NCI-H1417 treated with DMSO at 0.1 percent for 48 hours (cell line): ENCODE measurements around the gene RPL39L.
"Not testable (repeated sequence)": the region's sequence is repeated elsewhere in the genome, so short reads cannot be mapped to it uniquely, and the experiment has no call there.

Experiments
- DNase-seq: peaks from one replicate; lab custom pipeline; 2025; lab: John Stamatoyannopoulos, UW

RPL39L gene

GRCh38 chr3:187139126-187139894 lies at the start of gene RPL39L:
Gene RPL39L (minus strand): TSS chr3:187139496. CDS start chr3:187121300, 18,196 bp downstream.
- peak; percentile 77 for DNase-seq

- no peak for DNase-seq
These were observed 49.6 kb upstream of the RPL39L start for GRCh38 chr3:187188931-187189330.

GRCh38 chr3:187186801-187187421 lies 47.6 kb upstream of the RPL39L start:
- no peak for DNase-seq

GRCh38 chr3:187186375-187186774 lies 47.1 kb upstream of the RPL39L start:
- no peak for DNase-seq

GRCh38 chr3:187185759-187186158 lies 46.5 kb upstream of the RPL39L start:
- no peak for DNase-seq

- no peak for DNase-seq
These were observed 44.6 kb upstream of the RPL39L start for GRCh38 chr3:187183903-187184302.

GRCh38 chr3:187183210-187183862 lies 44.0 kb upstream of the RPL39L start:
- DNase-seq = no peak

- DNase-seq = no peak
These were observed 42.3 kb upstream of the RPL39L start for GRCh38 chr3:187181454-187182170.

GRCh38 chr3:187172929-187173328 lies 33.6 kb upstream of the RPL39L start:
- no peak for DNase-seq

- not testable (repeated sequence) for DNase-seq
These were observed 31.6 kb upstream of the RPL39L start for GRCh38 chr3:187170911-187171310.

GRCh38 chr3:187169231-187169960 lies 30.1 kb upstream of the RPL39L start:
- DNase-seq = no peak

GRCh38 chr3:187167777-187168176 lies 28.5 kb upstream of the RPL39L start:
- no peak for DNase-seq

GRCh38 chr3:187166750-187167149 lies 27.5 kb upstream of the RPL39L start:
- DNase-seq = no peak

- peak; percentile 70 for DNase-seq
These were observed 25.8 kb upstream of the RPL39L start for GRCh38 chr3:187165144-187165543.

- no peak for DNase-seq
These were observed 23.1 kb upstream of the RPL39L start for GRCh38 chr3:187162265-187162953.

- no peak for DNase-seq
These were observed 22.3 kb upstream of the RPL39L start for GRCh38 chr3:187161556-187161955.

- no peak for DNase-seq
These were observed 11.3 kb upstream of the RPL39L start for GRCh38 chr3:187150599-187150998.

- no peak for DNase-seq
These were observed 10.9 kb upstream of the RPL39L start for GRCh38 chr3:187150186-187150585.

GRCh38 chr3:187146389-187146788 lies 7.1 kb upstream of the RPL39L start:
- no peak for DNase-seq

GRCh38 chr3:187145149-187145895 lies 6.0 kb upstream of the RPL39L start:
- DNase-seq = no peak
